Psoas muscle (tissue), 8 donors: ENCODE data around the gene TXNDC11. TPM values are rescaled to one million over a fixed set of nuclear protein-coding genes. Genes with fewer than 3 reads are reported as not detected.
"Not testable (repeated sequence)": the region's sequence is repeated elsewhere in the genome, so short reads cannot be mapped to it uniquely, and the experiment has no call there.

Experiments
- ATAC-seq, 4 donors: fragments of 200-7000 bp; cut with Tn5 transposase; one replicate each; pipeline ENCODE4 v1.9.1; 2020; ENCODE audit warnings: moderate library complexity in 3 of 4, mild to moderate bottlenecking in 2 of 4
- DNase-seq, 2 donors: peaks; one replicate each; pipeline ENCODE4 v3.0.0-alpha.2; 2020
- H3K27ac ChIP-seq: fragments of 200-600 bp; one replicate; pipeline ENCODE4 v1.8.0; 2022
- H3K27me3 ChIP-seq, 3 donors: fragments of 200-600 bp in 1 of 3; one replicate each; pipeline versions ENCODE4 v1.6.1 to v1.8.0; 2013 to 2022; ENCODE audit warnings: low read length in 2 of 3, mild to moderate bottlenecking in 2 of 3, moderate library complexity in 1 of 3; ENCODE audit not compliant: insufficient read depth in 3 of 3
- H3K36me3 ChIP-seq, 2 donors: fragments of 200-600 bp in 1 of 2; one replicate each; pipeline versions ENCODE4 v1.6.1 to v1.8.0; 2013 to 2022; ENCODE audit warnings: low read depth in 1 of 2, mild to moderate bottlenecking in 1 of 2, moderate library complexity in 1 of 2; ENCODE audit not compliant: insufficient read depth in 1 of 2
- H3K4me1 ChIP-seq: fragments of 200-600 bp; one replicate; pipeline ENCODE4 v1.8.0; 2022
- H3K4me3 ChIP-seq: fragments of 200-600 bp; one replicate; pipeline ENCODE4 v1.8.0; 2022; ENCODE audit warnings: mild to moderate bottlenecking
- H3K9me3 ChIP-seq: fragments of 200-600 bp; one replicate; pipeline ENCODE4 v1.8.0; 2022
- WGBS, 3 donors: extraction: QIAGEN DNeasy Blood & Tissue Kit; methylation state at CpG; one replicate each; pipeline versions ENCODE4 v1.1.6 to v1.1.7; 2013; 5-methylcytosine and 5-hydroxymethylcytosine counted together
- intact Hi-C, 2 donors: fragments of 100-400 bp; cut with DNase I; formaldehyde crosslinking; loops; one replicate each; pipeline versions ENCODE4 v1.11.0 to v1.14.2; 2022
- long read RNA-seq, 2 donors: library from polyadenylated mRNA; unstranded; transcript quantifications; one replicate each; pipeline ENCODE4 v2.0.0, GENCODE V29; 2021
- polyA plus RNA-seq, 3 donors: library from polyadenylated mRNA; stranded (reverse); fragments of 200-250 nt; gene quantifications; one replicate each; pipeline ENCODE4 v1.2.3, GENCODE V29; 2013
- total RNA-seq, 4 donors: library from RNA; stranded (reverse); fragmentation: NEBNext Ultra II Directional in 2 of 4; extraction: Animal tissue kit (Norgen Biotek cat#: 25700) in 2 of 4; gene quantifications; one replicate each; pipeline versions ENCODE4 v1.2.1 to v1.2.4, GENCODE V29; 2021 to 2023
- TF ChIP-seq, protein P1 (sequence below): fragments of 200-600 bp; IDR thresholded peaks from one replicate; pipeline ENCODE4 v1.8.0; 2022; ENCODE audit warnings: antibody characterized with exemption
- donor health status: healthy with polysubstance abuse.
- donor health status: DM: no; HTN: no; CAD: no; lungs with moderate emphysema.
- donor health status: Bipolar disorder and iron deficiency.
- donor health status: healthy.
- donor health status: DM: yes; HTN: yes; CAD: no.
- donor health status: DM: no; HTN: no; CAD: no.
- donor health status: DM: no; HTN: no; CAD: no.
- donor health status: DM: yes; HTN: yes; CAD: no.

TXNDC11 gene, protein sequence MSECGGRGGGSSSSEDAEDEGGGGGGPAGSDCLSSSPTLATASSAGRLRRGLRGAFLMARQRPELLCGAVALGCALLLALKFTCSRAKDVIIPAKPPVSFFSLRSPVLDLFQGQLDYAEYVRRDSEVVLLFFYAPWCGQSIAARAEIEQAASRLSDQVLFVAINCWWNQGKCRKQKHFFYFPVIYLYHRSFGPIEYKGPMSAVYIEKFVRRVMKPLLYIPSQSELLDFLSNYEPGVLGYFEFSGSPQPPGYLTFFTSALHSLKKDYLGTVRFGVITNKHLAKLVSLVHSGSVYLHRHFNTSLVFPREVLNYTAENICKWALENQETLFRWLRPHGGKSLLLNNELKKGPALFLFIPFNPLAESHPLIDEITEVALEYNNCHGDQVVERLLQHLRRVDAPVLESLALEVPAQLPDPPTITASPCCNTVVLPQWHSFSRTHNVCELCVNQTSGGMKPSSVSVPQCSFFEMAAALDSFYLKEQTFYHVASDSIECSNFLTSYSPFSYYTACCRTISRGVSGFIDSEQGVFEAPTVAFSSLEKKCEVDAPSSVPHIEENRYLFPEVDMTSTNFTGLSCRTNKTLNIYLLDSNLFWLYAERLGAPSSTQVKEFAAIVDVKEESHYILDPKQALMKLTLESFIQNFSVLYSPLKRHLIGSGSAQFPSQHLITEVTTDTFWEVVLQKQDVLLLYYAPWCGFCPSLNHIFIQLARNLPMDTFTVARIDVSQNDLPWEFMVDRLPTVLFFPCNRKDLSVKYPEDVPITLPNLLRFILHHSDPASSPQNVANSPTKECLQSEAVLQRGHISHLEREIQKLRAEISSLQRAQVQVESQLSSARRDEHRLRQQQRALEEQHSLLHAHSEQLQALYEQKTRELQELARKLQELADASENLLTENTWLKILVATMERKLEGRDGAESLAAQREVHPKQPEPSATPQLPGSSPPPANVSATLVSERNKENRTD
- 10 to 100 TPM; 21.3 to 37.2 (median 33.5) TPM for total RNA-seq
- polyA plus RNA-seq, result 10 to 100 TPM; 38.8 to 49.1 (median 40.5) TPM
- long read RNA-seq, donor 1, transcript TXNDC11-201 (12 exons, 3,140 nt), result major isoform, 11 of 19 reads
- long read RNA-seq, donor 1, partial matches to known transcripts, result 1 of 19 reads
- long read RNA-seq, donor 1, other reads (novel, unspliced or antisense), result 7 of 19 reads
- long read RNA-seq, donor 2, transcript TXNDC11-201 (12 exons, 3,140 nt), result major isoform, 36 of 68 reads
- long read RNA-seq, donor 2, partial matches to known transcripts, result 4 of 68 reads
- long read RNA-seq, donor 2, other reads (novel, unspliced or antisense), result 28 of 68 reads

DNA sequence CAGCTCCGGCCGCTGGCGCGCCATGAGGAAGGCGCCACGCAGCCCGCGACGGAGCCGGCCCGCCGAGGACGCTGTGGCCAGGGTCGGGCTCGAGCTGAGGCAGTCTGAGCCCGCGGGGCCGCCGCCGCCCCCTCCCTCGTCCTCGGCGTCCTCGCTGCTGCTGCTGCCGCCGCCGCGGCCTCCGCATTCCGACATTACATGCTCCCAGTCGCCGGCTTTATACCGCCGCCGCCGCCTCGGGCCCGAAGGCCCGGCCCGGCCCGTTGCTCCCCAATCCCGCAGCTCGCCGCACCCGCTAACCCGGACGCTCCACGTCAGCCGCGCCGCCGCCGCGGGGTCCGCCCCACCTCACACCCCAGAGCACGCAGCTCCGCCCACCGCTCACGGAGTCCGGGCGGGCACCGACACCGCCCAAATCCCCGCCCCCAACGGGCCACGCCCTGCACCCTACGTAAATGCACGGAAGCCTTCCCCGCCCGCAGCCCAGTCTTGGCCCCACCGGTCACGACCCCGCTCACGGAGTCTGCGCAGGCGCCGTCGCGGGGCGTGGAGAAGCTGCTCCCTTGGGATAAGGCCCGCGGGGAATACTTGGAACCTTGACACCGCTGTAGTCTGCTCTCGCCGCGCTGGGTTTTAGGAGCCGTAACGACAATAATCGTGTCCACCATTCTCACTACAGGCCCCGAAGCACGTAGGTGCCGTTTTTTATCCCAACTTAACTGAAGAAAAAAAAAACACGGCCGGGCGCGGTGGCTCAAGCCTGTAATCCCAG lies at the start of gene TXNDC11:
TSS of gene TXNDC11 (minus strand) at position 322 of the 772 bp plus-strand sequence. CDS start at position 195, 127 bp downstream.
- H3K9me3 ChIP-seq, result no peaks in the 10 kb centered on the region
- 0 to 1% (median 1%) methylated on average over 62 to 96 of the region's 96 CpGs for WGBS, 3 donors
- intact Hi-C loops, result no loop called here
- H3K4me1 ChIP-seq, result peaks cover 37% of the 10 kb centered on the region
- H3K27me3 ChIP-seq, result no peaks in the 10 kb centered on the region
- peak within 1 kb of the TSS; percentile 88 for H3K4me3 ChIP-seq
- DNase-seq (peak; percentile 99 to 100), ATAC-seq (peak; percentile 92 to 96 (median 93))
- peaks cover 0 to 7% of the 10 kb centered on the region in 2 donors for H3K36me3 ChIP-seq
- H3K27ac ChIP-seq, result peak within 1 kb of the TSS; percentile 99
- TF ChIP-seq, protein P1, sequence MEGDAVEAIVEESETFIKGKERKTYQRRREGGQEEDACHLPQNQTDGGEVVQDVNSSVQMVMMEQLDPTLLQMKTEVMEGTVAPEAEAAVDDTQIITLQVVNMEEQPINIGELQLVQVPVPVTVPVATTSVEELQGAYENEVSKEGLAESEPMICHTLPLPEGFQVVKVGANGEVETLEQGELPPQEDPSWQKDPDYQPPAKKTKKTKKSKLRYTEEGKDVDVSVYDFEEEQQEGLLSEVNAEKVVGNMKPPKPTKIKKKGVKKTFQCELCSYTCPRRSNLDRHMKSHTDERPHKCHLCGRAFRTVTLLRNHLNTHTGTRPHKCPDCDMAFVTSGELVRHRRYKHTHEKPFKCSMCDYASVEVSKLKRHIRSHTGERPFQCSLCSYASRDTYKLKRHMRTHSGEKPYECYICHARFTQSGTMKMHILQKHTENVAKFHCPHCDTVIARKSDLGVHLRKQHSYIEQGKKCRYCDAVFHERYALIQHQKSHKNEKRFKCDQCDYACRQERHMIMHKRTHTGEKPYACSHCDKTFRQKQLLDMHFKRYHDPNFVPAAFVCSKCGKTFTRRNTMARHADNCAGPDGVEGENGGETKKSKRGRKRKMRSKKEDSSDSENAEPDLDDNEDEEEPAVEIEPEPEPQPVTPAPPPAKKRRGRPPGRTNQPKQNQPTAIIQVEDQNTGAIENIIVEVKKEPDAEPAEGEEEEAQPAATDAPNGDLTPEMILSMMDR, result no peak

DNA sequence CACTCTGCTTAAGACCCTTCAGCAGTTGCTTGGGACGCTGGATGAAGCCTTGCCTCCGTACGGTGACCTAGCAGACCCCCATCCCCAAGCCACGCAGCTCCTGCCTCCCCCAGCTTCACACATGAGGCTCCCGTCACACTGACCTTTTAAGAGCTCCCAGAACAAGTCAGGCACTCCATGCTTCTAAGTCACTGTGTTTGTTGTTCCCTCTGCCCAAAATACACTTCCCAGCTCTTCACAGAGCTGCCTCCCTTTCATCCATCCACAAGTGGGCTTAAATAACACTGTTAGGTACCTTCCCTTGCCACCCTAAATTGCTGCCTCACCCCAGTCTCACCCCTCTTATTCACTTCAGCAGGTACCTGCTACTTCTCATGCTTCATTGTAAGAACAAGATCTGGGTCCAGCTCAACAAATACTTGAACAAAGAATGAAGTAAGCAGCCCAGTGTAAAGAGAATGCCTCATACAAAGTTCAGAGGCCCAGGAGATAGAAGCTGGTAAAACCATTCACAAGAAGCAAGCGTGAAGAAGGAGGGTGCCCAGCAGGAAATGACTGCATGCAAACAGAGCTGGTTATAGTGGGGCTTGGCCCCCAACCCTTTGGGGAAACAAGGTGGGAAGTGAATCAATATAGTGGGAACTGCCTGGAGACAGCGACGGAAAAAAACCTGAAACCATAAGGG lies 48.6 kb upstream of the TXNDC11 start:
- WGBS, 3 donors, result 71 to 84% (median 74%) methylated on average over 8 of the region's 8 CpGs

DNA sequence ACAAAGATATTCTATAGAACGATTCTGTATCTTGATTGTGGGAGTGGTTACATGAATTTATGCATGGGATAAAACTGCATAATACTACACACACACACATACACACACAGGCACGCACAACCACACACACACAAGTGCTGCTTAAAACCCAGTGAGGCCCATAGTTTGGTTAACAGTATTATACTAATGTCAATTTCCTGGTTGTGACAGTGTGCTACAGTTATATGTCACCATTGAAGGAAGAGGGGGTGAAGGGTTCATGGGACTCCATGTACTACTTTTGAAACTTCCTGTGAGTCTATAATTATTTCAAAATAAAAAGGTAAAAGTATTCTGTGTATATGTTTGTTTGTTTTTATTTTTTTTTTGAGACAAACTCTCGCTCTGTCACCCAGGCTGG lies 46.3 kb upstream of the TXNDC11 start:
- TF ChIP-seq, protein P1, result no peak
- Histone ChIP-seq H3K36me3 (peaks cover 0 to 13% of the 10 kb centered on the region in 2 donors), H3K27me3 (no peaks in the 10 kb centered on the region), H3K27ac (no peak overlapping the region), H3K9me3 (no peaks in the 10 kb centered on the region), H3K4me1 (peaks cover 54% of the 10 kb centered on the region), H3K4me3 (no peak overlapping the region)
- ATAC-seq, result no peak
- DNase-seq, result no peak
- 92 to 96% (median 93%) methylated on average over 3 of the region's 3 CpGs for WGBS, 3 donors
- intact Hi-C loops, result no loop called here

More for the DNA sequence above, 48.6 kb upstream of the TXNDC11 start:
- H3K27ac ChIP-seq, result peak overlapping the region; percentile 98
- H3K4me1 ChIP-seq, result peaks cover 71% of the 10 kb centered on the region
- H3K27me3 ChIP-seq, result no peaks in the 10 kb centered on the region
- intact Hi-C loops, result no loop called here
- H3K9me3 ChIP-seq, result no peaks in the 10 kb centered on the region
- peak in 1 of 4 donors; percentile 15 for ATAC-seq
- H3K4me3 ChIP-seq, result peak overlapping the region; percentile 19
- peaks cover 0 to 27% of the 10 kb centered on the region in 2 donors for H3K36me3 ChIP-seq
- DNase-seq, result no peak
- TF ChIP-seq, protein P1, result no peak

DNA sequence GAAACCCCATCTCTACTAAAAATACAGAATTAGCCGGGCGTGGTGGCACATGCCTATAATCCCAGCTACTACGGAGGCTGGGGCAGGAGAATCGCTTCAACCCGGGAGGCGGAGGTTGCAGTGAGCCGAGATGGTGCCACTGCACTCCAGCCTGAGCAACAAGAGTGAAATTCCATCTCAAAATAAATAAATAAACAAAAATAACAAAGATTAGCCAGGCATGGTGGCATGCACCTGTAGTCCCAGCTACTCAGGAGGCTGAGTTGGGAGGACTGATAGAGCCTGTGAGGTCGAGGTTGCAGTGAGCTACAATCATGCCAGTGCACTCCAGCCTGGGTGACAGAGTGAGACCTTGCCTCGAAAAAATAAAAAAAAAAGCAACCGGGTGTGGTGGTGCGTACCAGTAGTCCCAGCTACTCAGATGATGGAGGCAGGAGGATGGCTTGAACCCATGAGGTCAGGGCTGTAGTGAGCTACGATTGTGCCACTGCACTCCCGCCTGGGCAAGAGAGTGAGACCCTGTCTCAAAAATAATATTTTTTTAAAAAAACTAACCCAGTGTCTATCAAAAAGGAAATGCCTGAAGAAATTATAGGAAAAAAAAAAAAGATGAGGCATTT lies 42.4 kb upstream of the TXNDC11 start:
- not testable (repeated sequence) for ATAC-seq, H3K9me3 ChIP-seq, DNase-seq, H3K27me3 ChIP-seq, H3K4me3 ChIP-seq
- Histone ChIP-seq H3K36me3 (peaks cover 0 to 24% of the 10 kb centered on the region in 2 donors), H3K27ac (peak overlapping the region; percentile 12), H3K4me1 (peaks cover 50% of the 10 kb centered on the region)
- intact Hi-C loops, result loop anchor here in 1 of 2 donors (5.0 kb wide), 1 partner anchor 38 kb away; no protein-coding TSS in a partner anchor
- 81 to 88% (median 82%) methylated on average over 13 of the region's 13 CpGs for WGBS, 3 donors

DNA sequence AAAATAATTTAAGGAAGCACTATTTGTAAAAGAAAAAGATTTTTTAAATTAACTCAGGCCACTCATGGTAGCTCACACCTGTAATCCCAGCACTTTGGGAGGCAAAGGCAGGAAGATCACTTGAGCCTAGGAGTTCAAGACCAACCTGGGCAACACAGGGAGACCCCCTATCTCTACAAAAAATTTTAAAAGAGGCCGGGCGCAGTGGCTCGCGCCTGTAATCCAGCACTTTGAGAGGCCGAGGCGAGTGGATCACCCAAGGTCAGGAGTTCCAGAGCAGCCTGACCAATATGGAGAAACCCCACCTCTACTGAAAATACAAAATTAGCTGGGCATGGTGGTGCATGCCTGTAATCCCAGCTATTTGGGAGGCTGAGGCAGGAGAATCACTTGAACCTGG lies 41.7 kb upstream of the TXNDC11 start:
- Histone ChIP-seq H3K27ac (peak overlapping the region; percentile 74), H3K36me3 (peaks cover 0 to 28% of the 10 kb centered on the region in 2 donors), H3K4me1 (peaks cover 47% of the 10 kb centered on the region)
- not testable (repeated sequence) for H3K9me3 ChIP-seq, H3K27me3 ChIP-seq, H3K4me3 ChIP-seq, ATAC-seq, DNase-seq
- WGBS, 3 donors, result 93 to 97% (median 95%) methylated on average over 6 of the region's 6 CpGs
- intact Hi-C loops, result loop anchor here in 1 of 2 donors (5.0 kb wide), 1 partner anchor 37 kb away; no protein-coding TSS in a partner anchor
